ENCODE data around the gene SPRR2F.

SPRR2F gene

DNA sequence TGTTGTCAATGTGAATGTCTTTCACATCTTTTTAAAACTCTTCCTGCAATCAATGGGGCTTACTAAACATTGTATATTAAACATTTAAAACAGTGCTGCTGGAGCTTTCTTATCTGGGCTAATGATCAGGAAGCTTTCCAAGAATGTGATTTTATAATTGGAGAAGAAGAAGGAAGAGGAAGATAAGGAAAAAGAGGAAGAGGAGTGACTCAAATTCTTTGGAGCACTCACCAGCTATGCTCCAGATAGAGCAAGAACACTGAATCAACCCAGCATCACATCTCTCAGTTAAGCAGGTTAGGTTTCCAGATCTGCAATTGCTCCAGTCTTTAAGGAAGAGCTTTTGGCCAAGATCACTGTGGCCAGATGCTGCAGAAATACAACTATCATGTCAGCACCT lies 17.6 kb downstream of the SPRR2F start:
- TF ChIP-seq GATA2 (IDR thresholded peaks at IDR 0.05; ENCODE audit: low read depth, low read length) (no peak), GATA3 (IDR thresholded peaks at IDR 0.05; ENCODE audit: low read depth, low read length) (no peak)

DNA sequence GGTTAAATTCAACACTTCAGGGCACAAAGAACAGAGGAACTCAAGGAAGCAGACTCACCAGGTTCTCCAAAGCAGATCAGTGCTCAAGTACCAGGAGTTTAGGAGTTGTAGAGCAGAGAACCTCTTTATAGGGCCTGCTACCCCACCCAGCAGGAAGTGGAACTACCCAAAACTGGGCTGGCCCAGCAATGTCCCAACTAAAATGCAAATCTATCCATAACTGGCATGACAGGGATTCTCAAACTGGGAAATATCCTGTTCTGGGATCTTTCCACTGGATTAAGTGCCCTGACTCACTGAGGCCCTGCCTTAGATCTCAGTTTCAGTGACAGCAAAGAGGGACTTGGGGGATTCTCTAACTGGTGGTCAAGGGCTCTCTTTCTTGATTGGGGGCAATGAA lies 18.9 kb downstream of the SPRR2F start, which contains the start of gene SPRR2E:
SPRR2E (minus strand) TSS at position 101 of the 400 bp plus-strand sequence. CDS start 775 bp downstream, outside the sequence.
- TF ChIP-seq GATA3 (IDR thresholded peaks at IDR 0.05; ENCODE audit: low read depth, low read length) (no peak), GATA2 (IDR thresholded peaks at IDR 0.05; ENCODE audit: low read depth, low read length) (no peak)

GRCh38 chr1:153087652-153088051 lies 25.7 kb downstream of the SPRR2F start:
- TF ChIP-seq GATA2 (IDR thresholded peaks at IDR 0.05; ENCODE audit: low read depth, low read length) (no peak), GATA3 (IDR thresholded peaks at IDR 0.05; ENCODE audit: low read depth, low read length) (no peak)

- no peak for TF ChIP-seq GATA2 (IDR thresholded peaks at IDR 0.05; ENCODE audit: low read depth, low read length)
These were observed 31.6 kb downstream of the SPRR2F start for GRCh38 chr1:153081736-153082135.

- no peak for TF ChIP-seq GATA2 (IDR thresholded peaks at IDR 0.05; ENCODE audit: low read depth, low read length)
- TF ChIP-seq GATA3 (IDR thresholded peaks at IDR 0.05; ENCODE audit: low read depth, low read length) = no peak
These were observed 40.2 kb downstream of the SPRR2F start for GRCh38 chr1:153072806-153073726.

DNA sequence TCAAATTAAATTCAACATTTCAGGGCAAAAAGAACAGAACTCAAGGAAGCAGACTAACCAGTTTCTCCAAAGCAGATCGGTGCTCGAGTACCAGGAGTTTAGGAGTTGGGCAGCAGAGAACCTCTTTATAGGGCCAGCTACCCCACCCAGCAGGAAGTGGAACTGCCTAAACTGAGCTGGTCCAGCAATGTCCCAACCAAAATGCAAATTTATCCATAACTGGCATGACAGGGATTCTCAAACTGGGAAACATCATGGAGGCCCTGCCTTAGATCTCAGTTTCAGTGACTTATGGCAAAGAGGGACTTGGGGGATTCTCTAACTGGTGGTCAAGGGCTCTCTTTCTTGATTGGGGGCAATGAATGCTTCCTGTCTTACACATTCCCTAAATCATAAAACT lies 41.8 kb downstream of the SPRR2F start, which contains the start of gene SPRR2B:
SPRR2B (minus strand) TSS at position 101 of the 400 bp plus-strand sequence. CDS start 772 bp downstream, outside the sequence.
- TF ChIP-seq GATA3 (IDR thresholded peaks at IDR 0.05; ENCODE audit: low read depth, low read length) = no peak
- TF ChIP-seq GATA2 (IDR thresholded peaks at IDR 0.05; ENCODE audit: low read depth, low read length) = no peak

- TF ChIP-seq GATA2 (IDR thresholded peaks at IDR 0.05; ENCODE audit: low read depth, low read length) (no peak), GATA3 (IDR thresholded peaks at IDR 0.05; ENCODE audit: low read depth, low read length) (no peak)
These were observed 43.1 kb downstream of the SPRR2F start for GRCh38 chr1:153070243-153070642.
